Fibroblast of the conjunctiva (primary cell): ENCODE data around the gene ZNF768.
"Not testable (repeated sequence)": the region's sequence is repeated elsewhere in the genome, so short reads cannot be mapped to it uniquely, and the experiment has no call there.

Experiments used
- DNase-seq: peaks from one replicate; pipeline ENCODE4 v3.0.0-alpha.2; 2010; ENCODE audit warnings: low read depth

The ZNF768 gene

DNA sequence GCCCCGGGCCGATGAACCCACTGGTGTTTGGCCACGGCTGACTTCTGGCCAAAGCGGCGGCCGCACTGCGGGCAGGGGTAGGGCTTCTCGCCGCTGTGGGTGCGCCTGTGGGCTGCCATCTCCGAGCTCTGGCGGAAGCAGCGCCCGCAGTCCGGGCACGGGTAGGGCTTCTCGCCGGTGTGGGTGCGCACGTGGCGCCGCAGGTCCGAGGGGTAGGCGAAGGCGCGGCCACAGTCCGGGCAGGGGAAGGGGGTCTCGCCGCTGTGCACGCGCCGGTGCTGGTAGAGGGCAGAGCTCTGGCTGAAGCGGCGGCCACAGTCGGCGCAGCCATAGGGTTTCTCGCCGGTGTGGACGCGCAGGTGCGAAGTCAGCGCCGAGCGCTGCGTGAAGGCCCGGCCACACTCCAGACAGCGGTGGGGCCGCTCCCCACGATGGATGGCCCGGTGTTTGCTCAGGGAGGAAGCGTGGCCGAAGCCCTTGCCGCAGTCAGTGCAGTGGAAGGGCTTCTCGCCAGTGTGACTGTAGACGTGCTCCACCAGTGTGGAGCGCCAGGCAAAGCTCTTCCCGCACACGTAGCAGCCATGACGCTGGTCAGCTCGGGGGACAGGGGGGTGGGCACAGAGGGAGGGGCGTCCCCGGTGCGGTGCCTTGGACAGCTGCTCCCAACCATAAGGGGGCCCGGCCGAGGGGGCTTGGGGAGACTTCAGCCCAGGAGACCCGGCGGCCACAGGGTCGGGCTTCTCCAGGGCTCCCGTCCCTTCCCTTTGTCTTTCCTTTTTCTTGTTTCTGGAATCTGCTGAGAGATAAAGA lies 29.2 kb upstream of the ZNF768 start:
- no peak for DNase-seq

DNA sequence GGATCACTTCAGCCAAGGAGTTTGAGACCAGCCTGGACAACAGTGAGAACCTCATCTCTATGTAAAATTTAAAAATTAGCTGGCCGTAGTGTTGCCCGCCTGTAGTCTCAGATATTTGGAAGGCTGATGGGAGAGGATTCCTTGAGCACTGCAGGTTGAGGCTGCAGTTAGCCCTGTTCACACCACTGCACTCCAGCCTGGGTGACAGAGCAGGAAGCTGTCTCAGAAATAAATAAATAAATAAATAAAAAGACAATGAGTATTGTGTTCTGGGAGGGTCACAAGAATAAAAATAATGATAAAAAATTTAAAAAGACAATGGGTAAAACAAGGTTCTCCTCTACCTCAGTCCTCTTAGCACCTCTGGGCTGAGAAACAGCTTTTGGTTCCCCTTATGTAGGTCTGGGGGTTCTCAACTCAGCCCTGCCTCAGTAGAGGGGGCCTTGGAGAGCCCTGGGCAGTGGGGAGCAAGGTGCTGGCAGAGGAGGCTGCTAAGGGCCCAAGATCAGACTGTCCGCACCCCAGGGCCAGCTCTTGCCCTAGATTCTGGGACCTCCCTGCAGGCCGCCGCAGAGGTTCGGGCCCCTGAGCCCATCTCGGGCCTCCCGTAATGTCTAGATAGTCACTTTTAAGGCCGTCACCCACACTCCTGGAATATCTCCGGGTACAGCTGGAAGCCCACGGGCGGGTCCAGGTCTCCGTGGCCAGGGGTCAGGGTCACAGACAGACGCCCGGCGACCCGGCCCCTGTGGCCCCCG lies 28.4 kb upstream of the ZNF768 start:
- DNase-seq, result no peak

DNA sequence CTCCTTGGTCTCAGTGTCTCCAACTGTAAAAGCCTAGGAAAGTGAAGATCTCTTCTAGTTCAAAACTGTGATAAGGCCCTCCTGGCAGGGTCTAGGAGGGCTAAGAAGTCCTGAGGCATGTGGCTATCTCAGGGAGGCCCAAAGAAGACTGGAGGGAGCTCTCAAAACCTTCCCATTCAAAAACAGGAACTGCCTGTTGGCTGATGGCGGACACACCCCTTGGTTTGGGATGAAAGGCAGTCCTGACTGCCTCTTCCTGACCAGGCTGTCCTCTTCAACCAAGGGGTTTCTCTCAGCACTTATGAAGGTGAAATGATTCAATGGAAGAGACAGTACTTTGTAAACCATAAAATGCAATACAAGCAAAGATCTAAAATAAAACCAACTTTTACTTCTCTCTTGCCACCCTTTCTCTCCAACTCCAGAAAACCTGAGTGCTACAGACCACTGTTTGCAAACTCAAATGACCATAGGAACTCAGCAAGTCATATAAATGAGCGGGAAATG lies 27.1 kb upstream of the ZNF768 start:
- DNase-seq, result no peak

DNA sequence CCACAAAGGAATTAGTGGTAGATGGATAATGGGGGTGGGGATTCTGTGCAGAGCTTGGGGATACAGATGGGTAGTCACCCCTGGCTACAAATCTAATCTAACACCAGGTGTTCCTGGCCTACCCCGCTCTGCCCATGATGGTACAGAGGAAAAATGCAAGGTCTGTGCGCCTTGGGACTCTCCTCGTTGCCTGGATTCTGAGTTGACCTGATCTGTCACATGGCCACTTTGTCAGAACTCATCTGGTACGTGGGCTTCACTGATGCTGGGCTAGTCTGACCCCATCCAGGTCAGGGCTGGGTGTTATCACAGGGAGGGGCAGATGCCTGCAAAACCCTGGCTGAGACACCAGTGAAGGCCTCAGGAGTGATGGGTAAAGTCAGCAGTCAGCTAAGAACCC lies 26.6 kb upstream of the ZNF768 start:
- DNase-seq, result no peak

DNA sequence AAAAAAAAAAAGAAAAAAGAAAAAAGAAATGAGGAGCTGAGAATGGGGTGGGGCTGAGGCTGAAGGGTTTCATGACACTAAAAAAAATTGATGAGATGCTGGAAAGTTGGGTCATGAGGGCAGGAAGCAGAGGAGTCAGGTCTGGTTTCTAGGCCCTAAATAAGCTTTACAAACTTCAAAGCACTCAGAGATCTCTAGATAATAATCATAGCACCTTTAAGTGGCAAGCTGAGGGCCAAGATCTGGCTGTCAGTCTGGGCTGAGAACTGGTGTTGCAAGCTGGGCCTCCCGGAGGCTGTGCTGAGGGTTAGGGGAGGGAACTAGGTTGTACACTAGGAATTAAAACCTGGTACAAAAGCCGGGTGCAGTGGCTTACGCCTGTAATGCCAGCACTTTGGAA lies 25.4 kb upstream of the ZNF768 start:
- no peak for DNase-seq

DNA sequence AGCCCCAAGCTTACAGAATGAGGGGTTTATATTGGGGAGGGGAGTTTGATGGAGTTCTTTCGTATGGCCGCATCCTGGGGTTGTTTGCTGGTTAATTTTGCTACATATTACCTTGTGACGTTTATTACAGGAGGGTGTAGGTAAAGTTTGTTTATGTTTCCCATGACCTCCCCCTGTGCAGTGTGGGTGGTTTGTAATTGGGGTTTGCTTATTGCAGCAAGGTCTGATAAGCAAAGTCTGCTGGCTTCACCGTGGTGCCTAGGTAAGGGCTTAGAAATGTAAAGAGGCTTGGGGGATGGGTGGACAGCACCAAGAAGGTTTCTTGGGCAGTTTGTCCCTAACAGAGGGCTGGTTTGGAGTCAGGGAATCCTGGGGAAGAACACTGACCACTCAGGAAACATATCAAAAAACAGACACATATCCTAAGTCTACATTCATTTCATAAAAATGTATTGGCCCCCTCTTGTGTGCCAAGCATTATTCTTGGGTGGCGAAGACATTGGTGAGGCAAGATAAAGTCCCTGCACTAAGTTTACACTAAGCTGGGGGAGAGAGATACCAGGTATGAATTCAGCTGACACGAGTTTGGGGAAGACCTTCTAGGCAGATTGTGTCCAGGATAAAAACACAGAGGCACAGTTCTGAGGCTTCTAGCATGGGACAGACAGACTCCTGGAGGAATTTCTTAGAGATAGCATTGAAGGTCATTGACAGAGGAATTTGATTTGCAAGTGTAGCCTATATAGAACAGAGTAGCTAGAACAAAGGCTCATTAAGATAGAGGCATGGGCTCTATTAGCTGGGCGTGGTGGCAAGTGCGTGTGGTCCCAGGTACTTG lies 22.3 kb upstream of the ZNF768 start:
- no peak for DNase-seq

DNA sequence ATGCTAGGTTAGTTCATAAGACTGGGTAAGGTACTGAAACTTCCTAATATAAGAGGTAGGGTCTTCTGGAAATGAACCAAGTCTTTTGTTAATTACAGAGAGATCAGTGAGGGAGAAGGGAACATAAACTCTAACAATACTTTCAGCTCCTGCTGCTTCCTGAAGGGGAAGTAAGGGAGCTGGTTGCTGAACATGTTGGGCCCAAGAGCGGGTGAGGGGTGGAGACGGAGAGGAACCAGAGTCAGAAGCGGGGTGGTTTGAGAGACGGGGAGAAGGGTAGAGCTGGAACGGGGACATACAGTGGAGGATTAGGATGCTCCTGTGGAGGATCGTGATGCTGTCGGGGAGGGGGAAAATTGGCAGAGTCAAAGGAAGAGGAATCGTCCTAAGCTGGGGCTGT lies 19.7 kb upstream of the ZNF768 start:
- no peak for DNase-seq

DNA sequence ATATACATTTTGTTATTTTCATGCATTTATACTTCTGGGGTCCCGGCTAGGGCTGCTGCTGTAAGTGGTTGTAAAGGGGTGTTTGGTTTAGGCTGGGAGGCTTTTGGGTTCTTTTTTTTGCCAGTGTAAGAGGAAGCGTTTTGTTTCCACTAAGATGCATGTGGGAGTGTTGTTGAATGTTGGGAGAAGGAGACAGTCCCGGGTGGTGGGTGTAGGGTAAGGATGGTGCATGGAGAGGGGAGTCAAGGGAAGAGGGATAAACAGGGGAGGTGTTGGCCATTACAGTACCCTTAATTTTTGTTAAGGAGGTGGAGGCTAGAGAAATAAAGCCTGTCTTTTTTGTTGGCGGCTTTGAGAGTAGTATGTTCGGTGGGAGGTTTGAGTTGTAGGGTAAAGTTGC lies 16.7 kb upstream of the ZNF768 start:
- DNase-seq, result no peak

DNA sequence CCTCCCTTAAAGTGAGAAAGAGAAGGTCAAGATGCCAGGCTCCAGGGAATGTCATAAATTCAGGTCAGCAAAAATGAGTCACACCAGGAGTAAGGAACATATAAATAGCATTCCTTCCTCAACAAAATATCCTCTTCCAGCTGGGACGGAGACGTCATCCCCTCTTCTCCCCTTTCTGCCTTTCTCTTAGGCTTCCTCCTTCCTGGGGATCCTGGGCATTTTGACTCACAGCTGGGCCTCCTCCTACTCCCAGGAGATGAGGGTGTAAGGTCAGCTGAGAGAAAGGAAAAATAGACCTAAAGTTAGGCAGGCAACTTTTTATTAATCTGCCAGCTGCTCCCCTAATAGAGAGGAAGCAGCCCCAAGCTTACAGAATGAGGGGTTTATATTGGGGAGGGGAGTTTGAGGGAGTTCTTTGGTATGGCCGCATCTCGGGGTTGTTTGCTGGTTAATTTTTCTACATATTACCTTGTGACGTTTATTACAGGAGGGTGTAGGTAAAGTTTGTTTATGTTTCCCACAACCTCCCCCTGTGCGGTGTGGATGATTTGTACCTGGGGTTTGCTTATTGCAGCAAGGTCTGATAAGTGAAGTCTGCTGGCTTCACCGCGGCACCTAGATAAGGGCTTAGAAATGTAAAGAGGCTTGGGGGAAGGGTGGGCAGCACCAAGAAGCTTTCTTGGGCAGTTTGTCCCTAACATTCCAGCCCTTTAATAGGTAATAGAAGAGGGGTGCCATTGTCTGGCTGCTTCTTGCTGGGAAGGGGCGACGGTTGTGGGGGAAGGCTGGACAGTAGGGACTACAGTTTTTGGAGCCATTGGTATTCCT lies 15.3 kb upstream of the ZNF768 start:
- DNase-seq, result no peak

DNA sequence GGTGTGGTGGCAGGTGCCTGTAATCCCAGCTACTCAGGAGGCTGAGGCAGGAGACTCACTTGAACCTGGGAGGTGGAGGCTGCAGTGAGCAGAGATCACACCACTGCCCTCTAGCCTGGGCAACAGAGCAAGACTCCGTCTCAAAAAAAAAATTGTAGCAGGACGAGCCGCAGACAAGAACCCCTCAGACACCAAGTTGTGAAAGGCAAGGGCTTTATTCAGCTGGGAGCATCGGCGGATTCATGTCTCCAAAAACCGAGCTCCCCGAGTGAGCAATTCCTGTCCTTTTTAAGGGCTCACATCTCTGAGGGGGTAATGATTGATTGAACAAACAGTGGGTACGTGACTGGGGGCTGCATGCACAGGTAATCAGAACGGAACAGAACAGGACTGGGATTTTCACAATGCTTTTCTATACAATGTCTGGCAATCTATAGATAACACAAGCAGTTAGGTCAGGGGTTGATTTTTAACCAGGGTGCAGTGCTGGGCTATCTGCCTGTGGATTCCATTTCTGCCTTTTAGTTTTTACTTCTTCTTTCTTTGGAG lies 14.6 kb upstream of the ZNF768 start:
- DNase-seq, result not testable (repeated sequence)

DNA sequence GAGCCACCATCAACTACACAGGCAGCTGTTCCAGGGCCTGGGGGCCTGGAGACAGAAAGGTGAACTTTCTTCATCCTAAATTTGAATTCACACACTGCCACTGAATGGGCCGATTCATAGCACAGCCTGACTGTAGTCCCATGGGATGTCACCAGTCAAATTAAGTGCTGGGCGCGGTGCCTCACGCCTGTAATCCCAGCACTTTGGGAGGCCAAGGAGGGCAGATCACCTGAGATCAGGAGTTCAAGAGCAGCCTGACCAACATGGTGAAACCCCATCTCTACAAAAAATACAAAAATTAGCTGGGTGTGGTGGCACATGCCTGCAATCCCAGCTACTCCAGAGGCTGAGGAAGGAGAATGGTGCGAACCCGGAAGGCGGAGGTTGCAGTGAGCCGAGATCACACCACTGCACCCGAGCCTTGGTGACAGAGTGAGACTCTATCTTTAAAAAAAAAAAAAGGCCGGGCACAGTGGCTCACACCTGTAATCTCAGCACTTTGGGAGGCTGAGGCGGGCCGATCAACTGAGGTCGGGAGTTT lies 13.7 kb upstream of the ZNF768 start:
- DNase-seq, result not testable (repeated sequence)

DNA sequence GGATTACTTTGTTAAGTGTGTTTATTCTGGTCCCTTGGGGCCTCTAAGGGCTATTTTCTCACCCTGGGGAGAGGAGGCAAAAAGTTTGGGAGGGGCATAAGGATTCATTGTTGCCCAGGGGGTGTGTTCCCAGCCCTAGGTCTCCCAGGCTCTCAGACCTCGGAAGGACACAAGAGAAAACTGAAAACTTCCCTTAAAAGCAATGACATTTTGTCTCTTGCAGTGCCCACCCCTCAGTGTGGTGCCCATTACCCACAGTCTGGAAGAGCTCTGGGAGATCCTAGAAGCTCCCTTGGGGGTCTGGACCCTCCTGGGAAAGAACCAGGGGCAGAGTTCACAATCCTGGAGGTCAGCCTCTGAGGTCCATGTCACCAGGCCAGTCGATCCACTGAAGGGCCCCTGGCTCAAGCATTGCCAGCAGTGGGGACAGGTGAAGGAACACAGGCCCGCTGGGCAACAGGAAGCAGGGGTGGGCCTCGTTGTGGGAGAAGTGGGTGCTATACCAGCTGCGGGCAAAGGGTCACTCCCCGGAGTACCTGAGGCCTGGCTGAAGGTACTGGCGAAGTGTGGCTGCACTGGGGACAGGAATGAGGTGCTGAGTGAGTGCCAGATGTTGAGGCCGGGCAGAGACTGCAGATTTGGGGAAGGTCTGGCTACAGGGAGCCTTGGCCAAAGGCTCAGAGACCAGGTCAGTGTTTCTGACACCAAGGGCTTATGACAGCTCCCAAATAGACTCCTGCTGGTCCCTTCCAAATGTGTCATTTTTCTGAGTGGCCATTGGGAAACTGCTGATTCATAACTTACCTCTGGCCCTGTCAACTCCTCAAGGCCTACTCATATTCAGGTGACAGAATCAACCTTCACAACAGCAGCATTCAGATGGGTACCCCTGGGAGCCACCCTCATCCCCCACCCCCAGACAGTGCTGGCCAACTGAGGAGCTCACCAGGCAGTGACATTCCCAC lies 12.9 kb upstream of the ZNF768 start:
- no peak for DNase-seq

DNA sequence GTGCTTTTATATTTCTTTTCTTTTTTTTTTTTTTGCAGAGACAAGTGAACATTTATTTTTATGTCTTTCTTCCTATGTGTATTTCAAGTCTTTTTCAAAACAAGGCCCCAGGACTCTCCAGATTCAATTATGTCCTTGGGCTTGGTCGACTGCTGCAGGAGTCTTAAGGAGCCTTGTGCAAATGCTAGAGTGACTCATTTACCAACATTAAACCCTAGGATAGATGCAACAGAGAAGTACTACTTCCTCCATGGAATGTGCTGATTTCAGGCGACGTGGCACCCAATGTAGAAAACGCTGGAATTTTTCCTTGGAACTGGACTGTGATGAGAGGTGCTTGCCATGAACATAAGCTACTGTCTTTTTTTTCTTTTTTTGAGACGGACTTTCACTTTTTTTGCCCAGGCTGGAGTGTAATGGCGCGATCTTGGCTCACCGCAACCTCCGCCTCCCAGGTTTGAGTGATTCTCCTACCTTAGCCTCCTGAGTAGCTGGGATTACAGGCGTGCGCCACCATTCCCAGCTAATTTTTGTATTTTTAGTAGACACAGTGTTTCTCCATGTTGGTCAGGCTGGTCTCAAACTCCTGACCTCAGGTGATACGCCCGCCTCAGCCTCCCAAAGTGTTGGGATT lies 10.1 kb upstream of the ZNF768 start:
- not testable (repeated sequence) for DNase-seq

DNA sequence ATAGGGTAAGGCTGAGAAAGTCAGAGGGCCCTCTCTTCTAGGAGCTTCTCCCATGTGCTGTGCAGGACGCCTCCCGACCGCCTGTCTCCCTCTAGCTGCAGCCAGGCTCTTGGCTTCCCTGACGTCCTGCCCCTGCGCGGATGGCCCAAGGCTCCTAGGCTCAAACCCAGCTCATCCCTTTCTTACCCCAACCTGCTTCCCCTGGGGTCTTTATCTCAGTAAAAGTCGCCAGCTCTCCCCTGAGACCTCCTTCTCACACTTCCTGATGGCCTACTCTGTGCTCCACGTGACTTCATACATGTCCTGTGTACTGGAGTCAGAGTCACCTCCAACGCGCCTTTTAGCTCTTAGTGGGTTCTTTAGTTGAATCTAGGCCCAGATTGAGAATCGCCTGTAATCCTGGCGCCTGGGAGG lies 9.4 kb upstream of the ZNF768 start:
- DNase-seq, result peak; percentile 62

DNA sequence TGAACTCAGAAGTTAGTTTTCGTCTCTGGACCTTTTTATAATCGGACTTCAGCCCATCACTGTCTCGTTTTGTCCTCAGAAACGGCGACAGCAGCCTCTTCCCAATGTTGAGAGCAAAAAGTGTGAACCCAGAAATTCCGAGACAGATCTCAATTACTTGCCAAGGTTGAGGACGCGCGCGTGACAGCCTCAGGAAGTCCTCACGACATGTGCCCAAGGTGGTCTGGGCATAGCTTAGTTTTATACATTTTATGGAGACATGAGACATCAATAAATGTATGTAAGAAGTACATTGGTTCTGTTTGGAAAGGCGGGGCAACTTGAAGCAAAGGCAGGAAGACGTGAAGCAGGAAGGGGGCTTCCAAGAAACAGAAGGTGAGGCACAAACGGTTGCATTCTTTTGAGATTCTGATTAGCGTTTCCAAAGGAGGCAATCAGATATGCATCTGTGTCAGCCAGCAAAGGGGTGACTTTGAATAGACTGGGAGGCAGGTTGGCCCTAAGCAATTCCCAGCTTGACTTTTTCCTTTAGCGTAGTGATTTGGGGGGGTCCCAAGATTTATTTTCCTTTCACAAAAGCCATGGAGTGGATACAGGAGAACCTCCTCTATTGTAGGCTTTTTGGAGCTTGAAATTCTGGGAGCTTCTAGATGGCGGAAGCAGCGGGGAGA lies 8.9 kb upstream of the ZNF768 start:
- no peak for DNase-seq

DNA sequence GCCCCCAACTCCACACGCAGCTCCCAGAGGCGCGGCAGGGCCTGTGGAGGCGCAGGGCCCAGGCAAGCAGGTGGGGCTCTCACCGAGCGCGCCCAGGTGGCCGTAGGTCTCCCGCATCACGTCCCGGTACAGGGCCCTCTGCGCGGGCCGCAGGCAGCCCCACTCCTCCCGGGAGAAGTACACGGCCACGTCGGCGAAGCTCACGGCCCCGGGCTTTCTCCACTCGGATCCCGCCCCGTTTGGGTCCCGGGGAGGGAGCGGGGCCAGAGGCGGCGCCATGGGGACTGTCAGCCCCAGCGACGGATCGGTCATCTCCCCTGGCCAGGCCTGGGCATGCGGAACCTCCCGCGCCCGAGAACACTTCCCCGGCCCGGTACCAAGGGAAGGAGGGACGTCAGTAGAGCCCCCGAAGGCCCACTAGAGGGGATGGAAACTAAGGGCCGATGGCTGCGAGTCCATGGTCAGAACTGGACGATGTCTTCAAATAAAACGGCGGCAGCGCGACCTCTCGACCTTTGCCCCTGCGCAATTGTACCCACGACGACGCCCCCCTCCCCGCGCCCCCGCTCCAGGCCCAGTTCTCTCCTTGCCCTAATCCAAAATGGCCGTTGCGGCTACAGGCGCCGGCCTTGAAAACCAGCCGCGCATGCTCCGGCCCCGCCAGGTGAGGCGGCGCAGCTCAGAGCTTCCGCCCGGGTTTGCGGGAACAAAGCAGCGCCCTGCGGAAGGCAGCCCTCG lies 8.2 kb upstream of the ZNF768 start, which contains the start of gene ZNF747:
Gene ZNF747 (minus strand): TSS at position 491 of the 738 bp plus-strand sequence. CDS start 179 bp downstream, at position 312.
- peak; percentile 63 for DNase-seq

DNA sequence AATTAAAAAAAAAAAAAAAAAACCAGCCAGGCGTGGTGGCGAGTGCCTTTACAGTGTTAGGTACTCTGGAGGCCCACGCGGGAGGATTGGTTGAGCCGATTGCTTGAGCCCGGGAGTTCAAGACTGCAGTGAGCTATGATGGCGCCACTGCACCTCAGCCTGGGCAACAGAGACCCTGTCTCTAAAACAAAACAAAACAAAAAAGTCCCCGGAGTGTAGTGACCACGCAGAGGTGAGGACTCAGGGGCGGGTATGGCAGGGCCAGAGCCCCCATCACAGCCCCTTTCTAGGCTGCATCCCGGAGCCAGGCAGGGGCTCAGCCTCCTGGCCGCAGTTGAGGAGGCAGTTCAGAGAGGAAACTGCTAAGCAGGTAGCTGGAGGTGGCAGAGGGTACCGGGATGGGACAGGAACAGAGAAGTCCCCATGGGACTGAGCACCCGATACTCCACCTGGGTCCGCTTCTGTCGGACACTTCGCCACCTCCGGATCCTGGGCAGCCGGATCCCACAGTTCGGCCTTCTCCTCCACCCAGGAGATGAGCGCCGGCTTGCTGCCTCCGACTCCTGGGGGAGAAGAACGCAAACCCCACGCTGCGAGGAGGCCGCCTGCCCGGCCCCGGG lies 7.5 kb upstream of the ZNF768 start:
- no peak for DNase-seq
